T-cell (primary cell): ENCODE measurements around the gene NELFA. TPM values are rescaled to one million over a fixed set of nuclear protein-coding genes. Genes with fewer than 3 reads are reported as not detected.
"Not testable (repeated sequence)": the region's sequence is repeated elsewhere in the genome, so short reads cannot be mapped to it uniquely, and the experiment has no call there.

Source experiments
- ATAC-seq, 4 experiments: fragments of 200-7000 bp in 3 of 4; fragments of 150-1000 bp in 1 of 4; cut with Tn5 transposase; replicated peaks in 1 of 4; 1 replicate in 3 of 4; 2 replicates in 1 of 4; pipeline ENCODE4 v1.10.0; 2021; ENCODE audit warnings: moderate library complexity in 3 of 4, mild to moderate bottlenecking in 2 of 4, moderate number of reproducible peaks in 1 of 4
- CTCF ChIA-PET, 2 donors: fragments of 300-600 bp; sonication (Branson Sonifier 250); formaldehyde crosslinking; loops; one replicate each; lab custom pipeline; 2022; ENCODE audit warnings: antibody characterized with exemption in 2 of 2; lab: Charles Lee
- POLR2A ChIA-PET, 2 donors: fragments of 300-600 bp; sonication (Branson Sonifier 250); formaldehyde crosslinking; loops; one replicate each; lab custom pipeline; 2022; ENCODE audit warnings: antibody characterized with exemption in 2 of 2; lab: Charles Lee
- DNase-seq, 35 experiments: peaks; one replicate each; pipeline versions ENCODE4 v3.0.0 to v3.0.0-alpha.2; 2013 to 2023
- H3K27ac ChIP-seq: one replicate; pipeline ENCODE4 v1.5.1; 2013; ENCODE audit warnings: low read length
- H3K27me3 ChIP-seq, 2 experiments: replicated peaks in 1 of 2; 1 replicate in 1 of 2; 2 replicates in 1 of 2; pipeline versions ENCODE4 v1.6.1 to v1.7.0; 2013; ENCODE audit warnings: low read length in 1 of 2, mixed read lengths in 1 of 2; ENCODE audit not compliant: control insufficient read depth in 2 of 2, insufficient read depth in 2 of 2; ENCODE audit errors: extremely low read depth in 1 of 2
- H3K36me3 ChIP-seq, 2 donors: 1 replicate in 1 of 2; 2 replicates in 1 of 2; pipeline versions ENCODE4 v1.6.1 to v1.7.0; 2013; ENCODE audit warnings: low read length in 1 of 2; ENCODE audit not compliant: control insufficient read depth in 2 of 2, insufficient read depth in 1 of 2; ENCODE audit errors: extremely low read depth in 1 of 2
- H3K4me1 ChIP-seq, 2 experiments: 1 replicate in 1 of 2; 2 replicates in 1 of 2; pipeline versions ENCODE4 v1.6.1 to v1.7.0; 2013; ENCODE audit warnings: low read length in 2 of 2, mixed read lengths in 1 of 2; ENCODE audit not compliant: insufficient read depth in 2 of 2, control insufficient read depth in 1 of 2; ENCODE audit errors: extremely low read depth in 1 of 2
- H3K4me3 ChIP-seq, 2 donors: 1 replicate in 1 of 2; 2 replicates in 1 of 2; pipeline versions ENCODE4 v1.5.1 to v1.7.0; 2013; ENCODE audit warnings: mild to moderate bottlenecking in 2 of 2, low read length in 1 of 2, moderate library complexity in 1 of 2; ENCODE audit not compliant: control insufficient read depth in 1 of 2; ENCODE audit errors: extremely low read depth in 1 of 2
- H3K9me3 ChIP-seq: 2 replicates; pipeline ENCODE4 v1.7.0; 2013
- H3K27ac Mint-ChIP-seq, 2 donors: one replicate each; pipeline ENCODE4 v1.8.0; 2020 to 2021; ENCODE audit warnings: mild to moderate bottlenecking in 2 of 2, mixed read lengths in 2 of 2
- H3K27me3 Mint-ChIP-seq, 2 donors: one replicate each; pipeline ENCODE4 v1.8.0; 2021 to 2022; ENCODE audit warnings: mixed read lengths in 2 of 2
- H3K36me3 Mint-ChIP-seq: one replicate; pipeline ENCODE4 v1.8.0; 2021; ENCODE audit warnings: mixed read lengths
- H3K4me1 Mint-ChIP-seq, 3 donors: one replicate each; pipeline ENCODE4 v1.8.0; 2020 to 2022; ENCODE audit warnings: mixed read lengths in 3 of 3, mild to moderate bottlenecking in 1 of 3
- H3K4me3 Mint-ChIP-seq, 3 donors: one replicate each; pipeline ENCODE4 v1.8.0; 2020 to 2022; ENCODE audit warnings: mild to moderate bottlenecking in 3 of 3, mixed read lengths in 3 of 3, moderate library complexity in 3 of 3
- H3K9me3 Mint-ChIP-seq, 3 donors: one replicate each; pipeline ENCODE4 v1.8.0; 2020 to 2022; ENCODE audit warnings: mixed read lengths in 3 of 3
- WGBS: methylation state at CpG from one replicate; pipeline ENCODE4 v1.1.5; 2013; ENCODE audit warnings: missing lambda C conversion rate; ENCODE audit not compliant: insufficient coverage; 5-methylcytosine and 5-hydroxymethylcytosine counted together
- total RNA-seq, 35 experiments: library from RNA in 6 of 35; stranded (reverse) in 6 of 35; fragments of 120-200 nt in 1 of 35; gene quantifications; one replicate each; pipeline versions ENCODE4 v1.2.1 to v1.2.4 and lab custom pipeline; 2013 to 2026

Gene NELFA
- total RNA-seq, 5 donors from 2014 or later (not counting 1 experiment from before 2014, with no cell fraction given): 40.7 to 55.1 (median 46.2) TPM

DNA sequence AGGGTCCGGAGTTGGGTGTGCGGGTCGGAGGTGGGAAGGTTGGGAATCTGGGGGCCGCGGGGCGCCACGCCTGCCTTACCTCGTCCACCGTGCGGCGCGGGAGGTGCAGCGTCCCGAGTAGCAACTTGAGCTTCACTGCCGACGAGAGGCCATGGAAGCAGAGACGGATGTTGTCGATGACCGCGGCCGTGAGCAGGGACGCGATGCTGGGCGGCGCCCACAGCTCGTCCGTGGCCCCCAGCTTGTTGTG is 178 bp downstream of the NELFA start:
- peak in 1 of 4 experiments; percentile 27 for ATAC-seq
- peak in 2 of 35 experiments; percentile 8 to 11 for DNase-seq
- Mint-ChIP-seq H3K9me3 (no peaks in the 10 kb centered on the region), H3K27ac (peak overlapping the region; percentile 81 to 86), H3K4me3 (peak overlapping the region; percentile 90 to 96 (median 90)), H3K36me3 (peaks cover 8% of the 10 kb centered on the region), H3K27me3 (no peaks in the 10 kb centered on the region), H3K4me1 (peaks cover 34 to 35% (median 35%) of the 10 kb centered on the region in 3 donors)
- Histone ChIP-seq H3K9me3 (no peaks in the 10 kb centered on the region), H3K4me1 (peaks cover 10 to 28% of the 10 kb centered on the region in 2 experiments), H3K4me3 (peak overlapping the region; percentile 90 to 97), H3K36me3 (peaks cover 0 to 3% of the 10 kb centered on the region in 2 donors), H3K27ac (peak overlapping the region; percentile 97), H3K27me3 (no peaks in the 10 kb centered on the region)
- WGBS: under 1% methylated on average over 27 of the region's 27 CpGs
- ChIA-PET CTCF (no interaction called here), POLR2A (no interaction called here)

DNA sequence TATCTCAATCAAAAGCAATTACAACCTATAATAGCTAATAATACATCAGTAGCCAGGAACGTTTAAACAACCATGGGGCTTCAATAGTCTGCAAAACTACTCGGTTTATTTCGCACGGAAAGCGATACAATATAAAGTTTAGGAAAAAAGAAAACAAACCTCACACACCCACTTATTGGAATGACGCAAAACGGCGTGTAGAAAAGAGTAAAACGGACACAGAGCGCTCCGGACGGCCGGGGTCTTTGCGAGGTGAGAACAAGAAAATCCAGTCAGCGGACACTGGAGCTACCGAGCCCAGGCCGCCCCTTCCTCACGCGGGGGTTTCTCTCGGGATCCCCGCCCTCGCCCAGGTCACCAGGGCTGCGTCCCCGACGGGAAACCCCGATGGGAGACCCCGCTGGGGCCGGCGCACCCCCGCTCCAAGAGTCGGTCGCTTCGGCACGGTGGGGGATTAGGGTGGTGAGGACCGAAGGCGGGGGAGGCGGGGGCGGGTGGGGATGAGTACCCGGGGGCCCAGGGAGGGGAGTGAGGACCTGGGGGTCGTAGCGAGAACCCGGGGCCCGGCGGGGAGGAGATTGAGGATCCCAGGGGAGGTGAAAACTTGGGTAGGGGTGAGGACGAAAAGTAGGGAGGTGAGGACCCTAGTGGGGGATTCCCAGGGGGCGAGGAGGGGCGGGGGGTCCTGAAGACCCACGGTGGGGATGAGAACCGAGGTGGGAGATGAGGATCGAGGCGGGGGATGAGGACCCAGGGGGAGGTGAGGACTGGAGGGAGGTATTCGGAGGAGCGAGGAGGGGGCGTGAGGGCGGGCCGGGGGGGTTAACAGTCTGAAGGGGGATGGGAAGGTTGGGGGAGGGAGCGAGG is 737 bp downstream of the NELFA start:
- H3K4me3 Mint-ChIP-seq: peak overlapping the region; percentile 90 to 96 (median 90)
- Histone ChIP-seq H3K27ac (peak overlapping the region; percentile 97), H3K27me3 (no peaks in the 10 kb centered on the region), H3K4me3 (peak overlapping the region; percentile 90 to 97), H3K36me3 (peaks cover 0 to 3% of the 10 kb centered on the region in 2 donors), H3K4me1 (peaks cover 10 to 28% of the 10 kb centered on the region in 2 experiments), H3K9me3 (no peaks in the 10 kb centered on the region)
- ATAC-seq (no peak), DNase-seq (peak in 2 of 35 experiments; percentile 2 to 5)
- ChIA-PET CTCF (no interaction called here), POLR2A (no interaction called here)
- H3K9me3 Mint-ChIP-seq: no peaks in the 10 kb centered on the region
- 1% methylated on average over 25 of the region's 57 CpGs for WGBS
- H3K36me3 Mint-ChIP-seq: peaks cover 14% of the 10 kb centered on the region
- peaks cover 38 to 40% (median 39%) of the 10 kb centered on the region in 3 donors for H3K4me1 Mint-ChIP-seq
- H3K27me3 Mint-ChIP-seq: no peaks in the 10 kb centered on the region
- peak overlapping the region; percentile 81 to 86 for H3K27ac Mint-ChIP-seq

DNA sequence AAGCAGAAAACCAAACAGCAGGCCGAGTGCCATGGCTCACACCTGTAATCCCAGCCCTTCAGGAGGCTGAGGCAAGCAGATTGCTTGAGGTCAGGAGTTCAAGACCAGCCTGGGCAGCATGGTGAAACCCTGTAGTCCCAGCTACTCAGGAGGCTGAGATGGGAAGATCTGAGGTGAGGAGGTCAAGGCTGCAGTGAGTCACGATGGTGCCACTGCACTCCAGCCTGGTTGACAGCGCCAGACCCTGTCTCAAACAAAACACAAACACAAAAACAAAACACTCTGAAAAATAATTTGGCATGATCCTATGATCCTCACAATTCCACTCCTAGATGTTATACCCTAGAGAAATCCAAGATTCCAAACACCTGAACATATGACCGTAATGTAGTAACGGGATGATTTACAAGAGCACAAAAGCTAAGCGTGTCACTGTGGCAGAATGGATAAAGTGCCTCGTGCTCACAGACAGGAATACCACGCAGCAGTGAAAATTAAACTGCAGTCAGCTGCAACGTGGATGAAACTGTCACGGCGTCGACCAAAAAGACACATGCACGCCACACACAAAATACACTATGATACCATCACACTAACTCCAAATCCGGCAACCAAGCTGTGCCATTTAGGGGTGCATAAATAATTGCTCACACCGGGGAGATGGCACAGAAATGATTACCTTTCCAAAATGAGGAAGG is 1.7 kb downstream of the NELFA start:
- no peak for ATAC-seq

DNA sequence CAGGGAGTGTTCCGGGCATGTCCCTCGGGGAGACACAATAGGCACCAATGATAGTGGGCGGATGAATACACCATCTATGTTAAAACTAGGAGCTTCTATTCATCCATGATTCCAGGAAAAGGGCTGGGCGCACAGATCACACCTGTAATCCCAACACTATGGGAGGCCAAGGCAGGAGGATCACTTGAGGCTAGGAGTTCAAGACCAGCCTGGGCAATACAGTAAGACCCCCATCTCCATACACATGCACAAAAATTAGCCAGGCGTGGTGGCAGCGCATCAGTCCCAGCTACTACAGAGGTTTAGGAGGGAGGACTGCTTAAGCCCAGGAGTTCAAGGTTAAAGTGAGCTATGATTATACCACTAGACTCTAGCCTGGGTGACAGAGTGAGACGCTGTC is 2.4 kb downstream of the NELFA start:
- Mint-ChIP-seq H3K4me1 (peaks cover 49 to 52% (median 51%) of the 10 kb centered on the region in 3 donors), H3K4me3 (peak overlapping the region; percentile 90 to 96 (median 90)), H3K27ac (no peak overlapping the region), H3K27me3 (no peaks in the 10 kb centered on the region), H3K36me3 (peaks cover 23% of the 10 kb centered on the region), H3K9me3 (no peaks in the 10 kb centered on the region)
- H3K27ac ChIP-seq: no peak overlapping the region
- H3K27me3 ChIP-seq: no peaks in the 10 kb centered on the region
- 100% methylated on average over 3 of the region's 7 CpGs for WGBS
- no peak overlapping the region for H3K4me3 ChIP-seq
- no peaks in the 10 kb centered on the region for H3K9me3 ChIP-seq
- ATAC-seq (no peak), DNase-seq (no peak)
- peaks cover 10 to 28% of the 10 kb centered on the region in 2 experiments for H3K4me1 ChIP-seq
- CTCF ChIA-PET: interaction anchor here in 1 of 2 donors (0.6 kb wide), 2 partner anchors 219 to 1777 kb away, joined by 3 to 4 read pairs; no protein-coding TSS in a partner anchor
- H3K36me3 ChIP-seq: peaks cover 0 to 3% of the 10 kb centered on the region in 2 donors
- POLR2A ChIA-PET: no interaction called here

More for the DNA sequence above, 1.7 kb downstream of the NELFA start:
- ChIA-PET CTCF (interaction anchor here in 1 of 2 donors (0.6 kb wide), 1 partner anchor 219 kb away, joined by 4 read pairs; no protein-coding TSS in a partner anchor), POLR2A (no interaction called here)
- H3K4me1 ChIP-seq: peaks cover 10 to 28% of the 10 kb centered on the region in 2 experiments
- WGBS: 86% methylated on average over 7 of the region's 15 CpGs
- H3K27me3 ChIP-seq: no peaks in the 10 kb centered on the region
- H3K4me3 ChIP-seq: peak overlapping the region; percentile 62 to 97
- H3K27ac Mint-ChIP-seq: peak overlapping the region; percentile 16 to 43
- H3K4me3 Mint-ChIP-seq: peak overlapping the region; percentile 90 to 96 (median 90)
- no peak for DNase-seq
- H3K36me3 ChIP-seq: peaks cover 0 to 3% of the 10 kb centered on the region in 2 donors
- no peak overlapping the region for H3K27ac ChIP-seq
- H3K27me3 Mint-ChIP-seq: no peaks in the 10 kb centered on the region
- H3K9me3 ChIP-seq: no peaks in the 10 kb centered on the region
- peaks cover 47 to 50% (median 48%) of the 10 kb centered on the region in 3 donors for H3K4me1 Mint-ChIP-seq
- H3K9me3 Mint-ChIP-seq: no peaks in the 10 kb centered on the region
- H3K36me3 Mint-ChIP-seq: peaks cover 22% of the 10 kb centered on the region

DNA sequence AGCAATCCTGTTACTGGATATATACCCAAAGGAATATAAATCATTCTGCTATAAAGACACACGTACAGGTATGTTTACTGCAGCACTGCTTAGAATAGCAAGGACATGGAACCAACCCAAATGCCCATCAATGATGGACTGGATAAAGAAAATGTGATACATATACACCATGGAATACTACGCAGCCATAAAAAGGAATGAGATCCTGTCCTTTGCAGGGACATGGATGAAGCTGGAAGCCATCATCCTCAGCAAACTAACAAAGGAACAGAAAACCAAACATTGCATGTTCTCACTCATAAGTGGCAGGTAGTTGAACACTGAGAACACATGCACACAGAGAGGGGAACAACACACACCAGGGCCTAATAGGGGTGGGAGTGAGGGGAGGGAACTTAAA is 5.4 kb downstream of the NELFA start:
- POLR2A ChIA-PET, H3K27ac Mint-ChIP-seq, H3K9me3 ChIP-seq, H3K27ac ChIP-seq, ATAC-seq, H3K27me3 Mint-ChIP-seq, H3K4me3 ChIP-seq, H3K27me3 ChIP-seq, H3K4me3 Mint-ChIP-seq, CTCF ChIA-PET, H3K36me3 ChIP-seq, DNase-seq: not testable (repeated sequence)
- WGBS: no CpG with 5 or more reads among the region's 2 CpGs
- peaks cover 10 to 16% of the 10 kb centered on the region in 2 experiments for H3K4me1 ChIP-seq
- Mint-ChIP-seq H3K4me1 (peaks cover 69 to 74% (median 72%) of the 10 kb centered on the region in 3 donors), H3K9me3 (peaks cover 18 to 22% (median 19%) of the 10 kb centered on the region in 3 donors), H3K36me3 (peaks cover 53% of the 10 kb centered on the region)

DNA sequence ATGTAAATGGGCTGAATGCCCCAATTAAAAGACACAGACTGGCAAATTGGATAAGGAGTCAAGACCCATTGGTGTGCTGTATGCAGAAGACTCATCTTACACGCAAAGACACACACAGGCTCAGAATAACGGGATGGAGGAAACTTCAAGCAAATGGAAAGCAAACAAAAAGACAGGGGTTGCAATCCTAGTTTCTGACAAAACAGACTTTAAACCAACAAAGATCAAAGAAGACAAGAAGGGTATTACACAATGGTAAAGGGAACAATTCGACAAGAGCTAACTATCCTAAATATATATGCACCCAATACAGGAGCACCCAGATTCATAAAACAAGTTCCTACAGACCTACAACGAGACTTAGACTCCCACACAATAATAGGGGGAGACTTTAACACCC is 9.5 kb downstream of the NELFA start:
- Mint-ChIP-seq H3K9me3 (peaks cover 29 to 38% (median 31%) of the 10 kb centered on the region in 3 donors), H3K36me3 (peaks cover 74% of the 10 kb centered on the region), H3K4me1 (peaks cover 61 to 72% (median 67%) of the 10 kb centered on the region in 3 donors)
- ATAC-seq, H3K27me3 Mint-ChIP-seq, H3K27ac ChIP-seq, H3K36me3 ChIP-seq, H3K27me3 ChIP-seq, POLR2A ChIA-PET, DNase-seq, H3K9me3 ChIP-seq, H3K4me3 ChIP-seq, H3K27ac Mint-ChIP-seq, CTCF ChIA-PET, H3K4me3 Mint-ChIP-seq, H3K4me1 ChIP-seq: not testable (repeated sequence)
- 100% methylated on average over 2 of the region's 4 CpGs for WGBS
